Spinal cord (tissue), 10 donors: ENCODE data around the gene NXF3. TPM values are rescaled to one million over a fixed set of nuclear protein-coding genes. Genes with fewer than 3 reads are reported as not detected.
"Not testable (repeated sequence)": the region's sequence is repeated elsewhere in the genome, so short reads cannot be mapped to it uniquely, and the experiment has no call there.

Experiments used
- DNase-seq, 6 donors: peaks; one replicate each; pipeline versions ENCODE4 v3.0.0 to v3.0.0-alpha.2; 2013 to 2015; ENCODE audit warnings: low spot score in 6 of 6, low read depth in 4 of 6
- H3K27ac ChIP-seq: one replicate; pipeline ENCODE4 v1.5.1; 2013; ENCODE audit warnings: low read depth, low read length, control low read depth
- H3K27me3 ChIP-seq: one replicate; pipeline ENCODE4 v1.6.1; 2013; ENCODE audit warnings: low read length; ENCODE audit not compliant: control insufficient read depth, insufficient read depth
- H3K36me3 ChIP-seq: one replicate; pipeline ENCODE4 v1.6.1; 2013; ENCODE audit warnings: low read length; ENCODE audit not compliant: control insufficient read depth, insufficient read depth
- H3K4me1 ChIP-seq: one replicate; pipeline ENCODE4 v1.6.1; 2013; ENCODE audit warnings: low read length; ENCODE audit not compliant: control insufficient read depth, insufficient read depth
- H3K4me3 ChIP-seq: one replicate; pipeline ENCODE4 v1.5.1; 2013; ENCODE audit warnings: low read depth, low read length, control low read depth
- H3K9me3 ChIP-seq: one replicate; pipeline ENCODE4 v1.6.1; 2013; ENCODE audit warnings: low read length; ENCODE audit not compliant: control insufficient read depth, insufficient read depth
- WGBS: methylation state at CpG from one replicate; pipeline ENCODE4 v1.1.5; 2013; ENCODE audit warnings: missing lambda C conversion rate; ENCODE audit not compliant: insufficient coverage; 5-methylcytosine and 5-hydroxymethylcytosine counted together
- long read RNA-seq, 4 donors: transcript quantifications; one replicate each; lab custom pipeline, GENCODE V29; 2026
- polyA plus RNA-seq, 2 donors: library from polyadenylated mRNA; unstranded; fragments of 120-200 nt; gene quantifications; one replicate each; pipeline ENCODE4 v1.2.1, GENCODE V29; 2013; ENCODE audit not compliant: insufficient read length in 2 of 2
- total RNA-seq, 2 donors: library from RNA; depleted of rRNA in 1 of 2; stranded (reverse); fragments of 120-200 nt in 1 of 2; fragments of >200 nt in 1 of 2; gene quantifications; one replicate each; pipeline versions ENCODE4 v1.2.3 to v1.2.4, GENCODE V29; 2013 to 2014
- donor health status: healthy.

The NXF3 gene
- total RNA-seq: not detected
- under 1 TPM in 1 of 2 donors, not detected in 1; 0.12 TPM for polyA plus RNA-seq
- long read RNA-seq, donor 1, partial matches to known transcripts: 314 of 323 reads
- long read RNA-seq, donor 1, other reads (novel, unspliced or antisense): 9 of 323 reads
- long read RNA-seq, donor 2: 0 reads
- long read RNA-seq, donor 3: 0 reads
- long read RNA-seq, donor 4, partial matches to known transcripts: 124 of 136 reads
- long read RNA-seq, donor 4, other reads (novel, unspliced or antisense): 12 of 136 reads

GRCh38 chrX:103092942-103093341 lies at the start of gene NXF3:
Gene NXF3, minus strand, starts transcription at chrX:103093143. Its CDS starts 120 bp downstream, at chrX:103093023.
- DNase-seq: no peak
- Histone ChIP-seq H3K36me3 (no peaks in the 10 kb centered on the region), H3K9me3 (no peaks in the 10 kb centered on the region), H3K27ac (no peak within 1 kb of the TSS), H3K27me3 (peaks cover 6% of the 10 kb centered on the region), H3K4me1 (no peaks in the 10 kb centered on the region), H3K4me3 (no peak within 1 kb of the TSS)
- WGBS: 71% methylated on average over 1 of the region's 5 CpGs

- no CpG with 5 or more reads among the region's 2 CpGs for WGBS
- DNase-seq, H3K27me3 ChIP-seq, H3K27ac ChIP-seq, H3K4me3 ChIP-seq, H3K4me1 ChIP-seq, H3K9me3 ChIP-seq, H3K36me3 ChIP-seq: not testable (repeated sequence)
Observed at GRCh38 chrX:103136528-103136927, 43.6 kb upstream of the NXF3 start.

GRCh38 chrX:103124284-103124683 lies 31.3 kb upstream of the NXF3 start:
- H3K9me3 ChIP-seq: no peaks in the 10 kb centered on the region
- no peaks in the 10 kb centered on the region for H3K27me3 ChIP-seq
- H3K27ac ChIP-seq: no peak overlapping the region
- no peaks in the 10 kb centered on the region for H3K36me3 ChIP-seq
- no peaks in the 10 kb centered on the region for H3K4me1 ChIP-seq
- no peak for DNase-seq
- no peak overlapping the region for H3K4me3 ChIP-seq

- Histone ChIP-seq H3K9me3 (no peaks in the 10 kb centered on the region), H3K27ac (no peak overlapping the region), H3K4me3 (no peak overlapping the region), H3K36me3 (no peaks in the 10 kb centered on the region), H3K4me1 (no peaks in the 10 kb centered on the region), H3K27me3 (no peaks in the 10 kb centered on the region)
- DNase-seq: no peak
- 72% methylated on average over 4 of the region's 5 CpGs for WGBS
Observed at GRCh38 chrX:103120748-103121147, 27.8 kb upstream of the NXF3 start.

- H3K27ac ChIP-seq, H3K9me3 ChIP-seq, H3K27me3 ChIP-seq, H3K4me3 ChIP-seq, DNase-seq, H3K4me1 ChIP-seq, H3K36me3 ChIP-seq: not testable (repeated sequence)
- WGBS: 88% methylated on average over 14 of the region's 14 CpGs
Observed at GRCh38 chrX:103116970-103117369, 24.0 kb upstream of the NXF3 start.

GRCh38 chrX:103109497-103109896 lies 16.6 kb upstream of the NXF3 start:
- not testable (repeated sequence) for H3K27me3 ChIP-seq, H3K27ac ChIP-seq, H3K36me3 ChIP-seq, H3K4me3 ChIP-seq, DNase-seq, H3K9me3 ChIP-seq, H3K4me1 ChIP-seq
- WGBS: 55% methylated on average over 1 of the region's 6 CpGs

- no peak overlapping the region for H3K27ac ChIP-seq
- H3K9me3 ChIP-seq: no peaks in the 10 kb centered on the region
- WGBS: 100% methylated on average over 1 of the region's 4 CpGs
- H3K27me3 ChIP-seq: no peaks in the 10 kb centered on the region
- H3K4me1 ChIP-seq: no peaks in the 10 kb centered on the region
- no peak overlapping the region for H3K4me3 ChIP-seq
- no peak for DNase-seq
- no peaks in the 10 kb centered on the region for H3K36me3 ChIP-seq
Observed at GRCh38 chrX:103107836-103108235, 14.9 kb upstream of the NXF3 start.

GRCh38 chrX:103107227-103107737 lies 14.3 kb upstream of the NXF3 start:
- not testable (repeated sequence) for DNase-seq, H3K4me1 ChIP-seq, H3K27me3 ChIP-seq, H3K4me3 ChIP-seq, H3K9me3 ChIP-seq, H3K36me3 ChIP-seq, H3K27ac ChIP-seq
- WGBS: 89% methylated on average over 12 of the region's 21 CpGs

GRCh38 chrX:103104370-103104769 lies 11.4 kb upstream of the NXF3 start:
- not testable (repeated sequence) for H3K36me3 ChIP-seq, H3K4me3 ChIP-seq, H3K9me3 ChIP-seq, DNase-seq, H3K27ac ChIP-seq, H3K4me1 ChIP-seq, H3K27me3 ChIP-seq
- WGBS: 93% methylated on average over 19 of the region's 26 CpGs

GRCh38 chrX:103103866-103104265 lies 10.9 kb upstream of the NXF3 start:
- not testable (repeated sequence) for H3K27me3 ChIP-seq, H3K4me1 ChIP-seq, H3K36me3 ChIP-seq, H3K27ac ChIP-seq, H3K9me3 ChIP-seq, DNase-seq, H3K4me3 ChIP-seq
- whole genome bisulfite sequencing: no CpG with 5 or more reads among the region's 2 CpGs
